Measurements from ENCODE around the gene FOXJ3. TPM values are rescaled to one million over a fixed set of nuclear protein-coding genes. Genes with fewer than 3 reads are reported as not detected.

The FOXJ3 gene
- polyA plus RNA-seq, 1 of the 3 experiments (the other 2 are of a cell fraction), result 16.0 TPM

DNA sequence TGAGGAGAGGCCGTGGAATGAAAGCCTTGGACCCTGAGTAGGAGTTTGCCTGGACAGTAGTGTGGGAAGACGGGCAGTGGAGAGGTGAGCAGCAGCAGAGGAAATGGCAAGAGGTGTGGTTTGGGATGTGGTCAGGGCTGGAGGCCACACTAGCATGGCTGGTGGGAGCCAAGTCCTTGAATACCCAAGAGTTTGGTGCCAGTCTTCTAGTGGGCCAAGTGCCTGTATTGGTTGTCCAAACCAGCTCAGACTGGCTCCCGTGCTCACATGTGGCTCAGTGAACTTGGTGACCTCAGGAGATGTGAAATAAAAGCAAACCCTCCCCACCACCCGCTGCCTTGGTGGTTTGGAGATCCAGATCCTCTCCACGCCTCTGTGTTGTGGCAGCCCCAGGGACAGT, 172.9 kb downstream of the FOXJ3 start:
- peaks cover 0 to 13% of the 10 kb centered on the region in 2 experiments; a peak in 1 of 4 replicates for H3K4me1 ChIP-seq (ENCODE audit: control insufficient read depth in 1 of 2, insufficient read depth in 2 of 2, low read depth in 1 of 2, low read length in 1 of 2)
- no peak overlapping the region for H3K27ac ChIP-seq (ENCODE audit: low read depth in 2 of 2, low read length in 1 of 2)
- 0 out of 2 replicates have a peak, but pooled peaks cover 9% of the 10 kb centered on the region for H3K9me3 ChIP-seq
- no peaks in the 10 kb centered on the region for H3K9me2 ChIP-seq
- no peak overlapping the region for H3K4me3 ChIP-seq (ENCODE audit: low read depth in 2 of 2, low read length in 1 of 2)
- H3K9ac ChIP-seq, result no peak overlapping the region
- 54% methylated on average over 5 of the region's 5 CpGs for WGBS (ENCODE audit: low lambda C conversion rate)
- no peak overlapping the region for H3K4me2 ChIP-seq
- ChIA-PET CTCF (interaction anchor here (0.8 to 2.7 kb wide), 2 partner anchors 11 to 15 kb away, joined by 3 to 9 read pairs; no protein-coding TSS in a partner anchor), POLR2A (no interaction called here)
- H3K36me3 ChIP-seq (replicated peaks in 1 of 2; ENCODE audit: control insufficient read depth in 1 of 2, insufficient read depth in 2 of 2, low read length in 1 of 2), result no peaks in the 10 kb centered on the region
- no peak for TF ChIP-seq TAF1 (IDR thresholded peaks at IDR 0.05; ENCODE audit: borderline replicate concordance, low read depth, low read length)
- TF ChIP-seq, protein P1, sequence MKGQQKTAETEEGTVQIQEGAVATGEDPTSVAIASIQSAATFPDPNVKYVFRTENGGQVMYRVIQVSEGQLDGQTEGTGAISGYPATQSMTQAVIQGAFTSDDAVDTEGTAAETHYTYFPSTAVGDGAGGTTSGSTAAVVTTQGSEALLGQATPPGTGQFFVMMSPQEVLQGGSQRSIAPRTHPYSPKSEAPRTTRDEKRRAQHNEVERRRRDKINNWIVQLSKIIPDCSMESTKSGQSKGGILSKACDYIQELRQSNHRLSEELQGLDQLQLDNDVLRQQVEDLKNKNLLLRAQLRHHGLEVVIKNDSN (IDR thresholded peaks at IDR 0.05; ENCODE audit: borderline replicate concordance, low read depth), result no peak
- TF ChIP-seq NRF1 (IDR thresholded peaks at IDR 0.05; ENCODE audit: low read depth, low read length), result no peak
- TF ChIP-seq, protein P2, sequence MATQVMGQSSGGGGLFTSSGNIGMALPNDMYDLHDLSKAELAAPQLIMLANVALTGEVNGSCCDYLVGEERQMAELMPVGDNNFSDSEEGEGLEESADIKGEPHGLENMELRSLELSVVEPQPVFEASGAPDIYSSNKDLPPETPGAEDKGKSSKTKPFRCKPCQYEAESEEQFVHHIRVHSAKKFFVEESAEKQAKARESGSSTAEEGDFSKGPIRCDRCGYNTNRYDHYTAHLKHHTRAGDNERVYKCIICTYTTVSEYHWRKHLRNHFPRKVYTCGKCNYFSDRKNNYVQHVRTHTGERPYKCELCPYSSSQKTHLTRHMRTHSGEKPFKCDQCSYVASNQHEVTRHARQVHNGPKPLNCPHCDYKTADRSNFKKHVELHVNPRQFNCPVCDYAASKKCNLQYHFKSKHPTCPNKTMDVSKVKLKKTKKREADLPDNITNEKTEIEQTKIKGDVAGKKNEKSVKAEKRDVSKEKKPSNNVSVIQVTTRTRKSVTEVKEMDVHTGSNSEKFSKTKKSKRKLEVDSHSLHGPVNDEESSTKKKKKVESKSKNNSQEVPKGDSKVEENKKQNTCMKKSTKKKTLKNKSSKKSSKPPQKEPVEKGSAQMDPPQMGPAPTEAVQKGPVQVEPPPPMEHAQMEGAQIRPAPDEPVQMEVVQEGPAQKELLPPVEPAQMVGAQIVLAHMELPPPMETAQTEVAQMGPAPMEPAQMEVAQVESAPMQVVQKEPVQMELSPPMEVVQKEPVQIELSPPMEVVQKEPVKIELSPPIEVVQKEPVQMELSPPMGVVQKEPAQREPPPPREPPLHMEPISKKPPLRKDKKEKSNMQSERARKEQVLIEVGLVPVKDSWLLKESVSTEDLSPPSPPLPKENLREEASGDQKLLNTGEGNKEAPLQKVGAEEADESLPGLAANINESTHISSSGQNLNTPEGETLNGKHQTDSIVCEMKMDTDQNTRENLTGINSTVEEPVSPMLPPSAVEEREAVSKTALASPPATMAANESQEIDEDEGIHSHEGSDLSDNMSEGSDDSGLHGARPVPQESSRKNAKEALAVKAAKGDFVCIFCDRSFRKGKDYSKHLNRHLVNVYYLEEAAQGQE (IDR thresholded peaks at IDR 0.05; ENCODE audit: low read depth, low read length), result no peak
- no peak for TF ChIP-seq FOXM1 (IDR thresholded peaks at IDR 0.05; ENCODE audit: low read depth)
- TF ChIP-seq SMC3 (IDR thresholded peaks at IDR 0.05; ENCODE audit: low read depth, low read length), result no peak
- TF ChIP-seq RXRA (IDR thresholded peaks at IDR 0.05; ENCODE audit: borderline replicate concordance, low read depth), result no peak
- TF ChIP-seq GATA2 (CRISPR knock-in tag; IDR thresholded peaks at IDR 0.05), result no peak
- TF ChIP-seq, protein P3, sequence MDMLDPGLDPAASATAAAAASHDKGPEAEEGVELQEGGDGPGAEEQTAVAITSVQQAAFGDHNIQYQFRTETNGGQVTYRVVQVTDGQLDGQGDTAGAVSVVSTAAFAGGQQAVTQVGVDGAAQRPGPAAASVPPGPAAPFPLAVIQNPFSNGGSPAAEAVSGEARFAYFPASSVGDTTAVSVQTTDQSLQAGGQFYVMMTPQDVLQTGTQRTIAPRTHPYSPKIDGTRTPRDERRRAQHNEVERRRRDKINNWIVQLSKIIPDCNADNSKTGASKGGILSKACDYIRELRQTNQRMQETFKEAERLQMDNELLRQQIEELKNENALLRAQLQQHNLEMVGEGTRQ (IDR thresholded peaks at IDR 0.05; ENCODE audit: borderline replicate concordance, low read depth, low read length), result no peak
- TF ChIP-seq TEAD4 (IDR thresholded peaks at IDR 0.05; ENCODE audit: borderline replicate concordance, insufficient read depth), result no peak
- no peak for TF ChIP-seq RFX5 (IDR thresholded peaks at IDR 0.05; ENCODE audit: low read length)
- no peak for TF ChIP-seq MEF2A (IDR thresholded peaks at IDR 0.05; ENCODE audit: borderline replicate concordance, low read depth)
- no peak for TF ChIP-seq TCF12 (IDR thresholded peaks at IDR 0.05)
- TF ChIP-seq, protein P4, sequence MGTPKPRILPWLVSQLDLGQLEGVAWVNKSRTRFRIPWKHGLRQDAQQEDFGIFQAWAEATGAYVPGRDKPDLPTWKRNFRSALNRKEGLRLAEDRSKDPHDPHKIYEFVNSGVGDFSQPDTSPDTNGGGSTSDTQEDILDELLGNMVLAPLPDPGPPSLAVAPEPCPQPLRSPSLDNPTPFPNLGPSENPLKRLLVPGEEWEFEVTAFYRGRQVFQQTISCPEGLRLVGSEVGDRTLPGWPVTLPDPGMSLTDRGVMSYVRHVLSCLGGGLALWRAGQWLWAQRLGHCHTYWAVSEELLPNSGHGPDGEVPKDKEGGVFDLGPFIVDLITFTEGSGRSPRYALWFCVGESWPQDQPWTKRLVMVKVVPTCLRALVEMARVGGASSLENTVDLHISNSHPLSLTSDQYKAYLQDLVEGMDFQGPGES (IDR thresholded peaks at IDR 0.05; ENCODE audit: low read depth, low read length), result no peak
- TF ChIP-seq NFIC (IDR thresholded peaks at IDR 0.05; ENCODE audit: borderline replicate concordance), result no peak
- TF ChIP-seq FOXJ3 (CRISPR knock-in tag; IDR thresholded peaks at IDR 0.05), result no peak
- no peak for TF ChIP-seq GABPA (IDR thresholded peaks at IDR 0.05; ENCODE audit: low read depth)
- no peaks in the 10 kb centered on the region for H3F3A ChIP-seq (replicated peaks; ENCODE audit: insufficient read depth)
- no peak for DNase-seq
- no peaks in the 10 kb centered on the region for H4K20me1 ChIP-seq (ENCODE audit: insufficient read depth)
- H3K27me3 ChIP-seq (ENCODE audit: insufficient read depth), result no peaks in the 10 kb centered on the region
- no peak overlapping the region for H2AFZ ChIP-seq (ENCODE audit: low read depth)
- H3K79me2 ChIP-seq (ENCODE audit: insufficient read depth), result no peaks in the 10 kb centered on the region
